Activated naive CD4-positive, alpha-beta T cell treated with anti-CD3 and anti-CD28 coated beads, Interleukin-2, amount 50 U/mL, for 24 hours (primary cell): ENCODE measurements around the gene SUPT5H.

Source experiments
- H3K27ac Mint-ChIP-seq: one replicate; pipeline ENCODE4 v1.8.0; 2021; ENCODE audit warnings: mild to moderate bottlenecking, mixed read lengths
- H3K27me3 Mint-ChIP-seq: one replicate; pipeline ENCODE4 v1.8.0; 2021; ENCODE audit warnings: mixed read lengths
- H3K36me3 Mint-ChIP-seq: one replicate; pipeline ENCODE4 v1.8.0; 2021; ENCODE audit warnings: mixed read lengths
- H3K4me1 Mint-ChIP-seq: one replicate; pipeline ENCODE4 v1.8.0; 2021; ENCODE audit warnings: mixed read lengths
- H3K4me3 Mint-ChIP-seq: one replicate; pipeline ENCODE4 v1.8.0; 2021; ENCODE audit warnings: mild to moderate bottlenecking, mixed read lengths
- H3K9me3 Mint-ChIP-seq: one replicate; pipeline ENCODE4 v1.8.0; 2021; ENCODE audit warnings: mixed read lengths

Gene SUPT5H

GRCh38 chr19:39481676-39482075 lies 36.3 kb downstream of the SUPT5H start:
- peak overlapping the region; percentile 94 for H3K27ac Mint-ChIP-seq

GRCh38 chr19:39483141-39483540 lies 37.8 kb downstream of the SUPT5H start:
- Mint-ChIP-seq H3K27ac (no peak overlapping the region), H3K27me3 (no peaks in the 10 kb centered on the region), H3K4me1 (peaks cover 34% of the 10 kb centered on the region), H3K9me3 (no peaks in the 10 kb centered on the region), H3K36me3 (peaks cover 9% of the 10 kb centered on the region), H3K4me3 (peak overlapping the region; percentile 59)

More at GRCh38 chr19:39481676-39482075, 36.3 kb downstream of the SUPT5H start:
- no peaks in the 10 kb centered on the region for H3K27me3 Mint-ChIP-seq
- H3K4me1 Mint-ChIP-seq = peaks cover 31% of the 10 kb centered on the region
- peak overlapping the region; percentile 93 for H3K4me3 Mint-ChIP-seq
- H3K9me3 Mint-ChIP-seq = no peaks in the 10 kb centered on the region
- H3K36me3 Mint-ChIP-seq = peaks cover 7% of the 10 kb centered on the region

- Mint-ChIP-seq H3K27ac (no peak overlapping the region), H3K36me3 (peaks cover 11% of the 10 kb centered on the region), H3K4me3 (no peak overlapping the region), H3K27me3 (no peaks in the 10 kb centered on the region), H3K4me1 (peaks cover 7% of the 10 kb centered on the region), H3K9me3 (no peaks in the 10 kb centered on the region)
Observed at GRCh38 chr19:39489756-39490155, 44.4 kb downstream of the SUPT5H start.

- Mint-ChIP-seq H3K27ac (no peak overlapping the region), H3K9me3 (no peaks in the 10 kb centered on the region), H3K4me3 (no peak overlapping the region), H3K27me3 (no peaks in the 10 kb centered on the region), H3K36me3 (peaks cover 7% of the 10 kb centered on the region), H3K4me1 (no peaks in the 10 kb centered on the region)
Observed at GRCh38 chr19:39492225-39492624, 46.8 kb downstream of the SUPT5H start.

- no peaks in the 10 kb centered on the region for H3K4me1 Mint-ChIP-seq
- H3K9me3 Mint-ChIP-seq = no peaks in the 10 kb centered on the region
- H3K4me3 Mint-ChIP-seq = no peak overlapping the region
- H3K27ac Mint-ChIP-seq = peak overlapping the region; percentile 25
- no peaks in the 10 kb centered on the region for H3K27me3 Mint-ChIP-seq
- H3K36me3 Mint-ChIP-seq = peaks cover 7% of the 10 kb centered on the region
Observed at GRCh38 chr19:39492788-39493187, 47.4 kb downstream of the SUPT5H start.

GRCh38 chr19:39494661-39495060 lies 49.3 kb downstream of the SUPT5H start:
- H3K27ac Mint-ChIP-seq = no peak overlapping the region
- H3K4me1 Mint-ChIP-seq = peaks cover 13% of the 10 kb centered on the region
- H3K36me3 Mint-ChIP-seq = peaks cover 2% of the 10 kb centered on the region
- no peaks in the 10 kb centered on the region for H3K9me3 Mint-ChIP-seq
- peaks cover 10% of the 10 kb centered on the region for H3K27me3 Mint-ChIP-seq
- no peak overlapping the region for H3K4me3 Mint-ChIP-seq

GRCh38 chr19:39496063-39496462 lies 50.7 kb downstream of the SUPT5H start:
- no peak overlapping the region for H3K27ac Mint-ChIP-seq
- no peaks in the 10 kb centered on the region for H3K9me3 Mint-ChIP-seq
- H3K27me3 Mint-ChIP-seq = peaks cover 20% of the 10 kb centered on the region
- no peak overlapping the region for H3K4me3 Mint-ChIP-seq
- peaks cover 16% of the 10 kb centered on the region for H3K4me1 Mint-ChIP-seq
- peaks cover 2% of the 10 kb centered on the region for H3K36me3 Mint-ChIP-seq

- Mint-ChIP-seq H3K27ac (no peak overlapping the region), H3K36me3 (peaks cover 2% of the 10 kb centered on the region), H3K4me3 (no peak overlapping the region), H3K4me1 (peaks cover 16% of the 10 kb centered on the region), H3K27me3 (peaks cover 22% of the 10 kb centered on the region), H3K9me3 (no peaks in the 10 kb centered on the region)
Observed at GRCh38 chr19:39497701-39497995, 52.3 kb downstream of the SUPT5H start.

- Mint-ChIP-seq H3K4me3 (peak overlapping the region; percentile 56), H3K9me3 (no peaks in the 10 kb centered on the region), H3K27me3 (peaks cover 22% of the 10 kb centered on the region), H3K4me1 (peaks cover 18% of the 10 kb centered on the region), H3K36me3 (no peaks in the 10 kb centered on the region), H3K27ac (no peak overlapping the region)
Observed at GRCh38 chr19:39497996-39498797, 52.8 kb downstream of the SUPT5H start.

GRCh38 chr19:39498798-39499642 lies 53.6 kb downstream of the SUPT5H start, which contains the start of gene DLL3:
DLL3 (plus strand) TSS chr19:39498947; CDS start chr19:39498975, 28 bp downstream.
- H3K4me3 Mint-ChIP-seq = peak within 1 kb of the TSS; percentile 80
- H3K36me3 Mint-ChIP-seq = no peaks in the 10 kb centered on the region
- peaks cover 26% of the 10 kb centered on the region for H3K4me1 Mint-ChIP-seq
- peaks cover 26% of the 10 kb centered on the region for H3K27me3 Mint-ChIP-seq
- no peak within 1 kb of the TSS for H3K27ac Mint-ChIP-seq
- no peaks in the 10 kb centered on the region for H3K9me3 Mint-ChIP-seq

GRCh38 chr19:39499932-39500331 lies 54.5 kb downstream of the SUPT5H start:
- Mint-ChIP-seq H3K4me3 (peak overlapping the region; percentile 80), H3K27me3 (peaks cover 35% of the 10 kb centered on the region), H3K27ac (no peak overlapping the region), H3K36me3 (no peaks in the 10 kb centered on the region), H3K9me3 (no peaks in the 10 kb centered on the region), H3K4me1 (peaks cover 27% of the 10 kb centered on the region)

GRCh38 chr19:39500543-39500942 lies 55.2 kb downstream of the SUPT5H start:
- Mint-ChIP-seq H3K27ac (no peak overlapping the region), H3K4me3 (no peak overlapping the region), H3K9me3 (no peaks in the 10 kb centered on the region), H3K4me1 (peaks cover 27% of the 10 kb centered on the region), H3K36me3 (no peaks in the 10 kb centered on the region), H3K27me3 (peaks cover 36% of the 10 kb centered on the region)

- no peaks in the 10 kb centered on the region for H3K36me3 Mint-ChIP-seq
- no peaks in the 10 kb centered on the region for H3K9me3 Mint-ChIP-seq
- H3K27me3 Mint-ChIP-seq = peaks cover 41% of the 10 kb centered on the region
- H3K27ac Mint-ChIP-seq = no peak overlapping the region
- H3K4me1 Mint-ChIP-seq = peaks cover 29% of the 10 kb centered on the region
- no peak overlapping the region for H3K4me3 Mint-ChIP-seq
Observed at GRCh38 chr19:39501340-39501739, 56.0 kb downstream of the SUPT5H start.

GRCh38 chr19:39502640-39503417 lies 57.4 kb downstream of the SUPT5H start:
- H3K9me3 Mint-ChIP-seq = no peaks in the 10 kb centered on the region
- H3K4me3 Mint-ChIP-seq = peak overlapping the region; percentile 36
- H3K27me3 Mint-ChIP-seq = peaks cover 48% of the 10 kb centered on the region
- H3K27ac Mint-ChIP-seq = no peak overlapping the region
- H3K36me3 Mint-ChIP-seq = no peaks in the 10 kb centered on the region
- peaks cover 38% of the 10 kb centered on the region for H3K4me1 Mint-ChIP-seq

GRCh38 chr19:39506598-39506943 lies 61.2 kb downstream of the SUPT5H start:
- H3K27ac Mint-ChIP-seq = no peak overlapping the region
- peak overlapping the region; percentile 24 for H3K4me3 Mint-ChIP-seq
- peaks cover 36% of the 10 kb centered on the region for H3K27me3 Mint-ChIP-seq
- H3K4me1 Mint-ChIP-seq = peaks cover 27% of the 10 kb centered on the region
- H3K9me3 Mint-ChIP-seq = no peaks in the 10 kb centered on the region
- peaks cover 2% of the 10 kb centered on the region for H3K36me3 Mint-ChIP-seq
